Erythroblast (primary cell): ENCODE measurements around the gene TRAF7.

Experiments used
- DNase-seq, 2 experiments: peaks; one replicate each; lab custom pipeline; 2025; lab: John Stamatoyannopoulos, UW
- GATA1 ChIP-seq: IDR thresholded peaks from 2 replicates; pipeline ENCODE4 v1.6.1; 2011; ENCODE audit warnings: low read depth, mild to moderate bottlenecking, control low read depth, low read length, moderate library complexity
- POLR2A ChIP-seq: IDR thresholded peaks from 2 replicates; pipeline ENCODE4 v1.6.1; 2011; ENCODE audit warnings: mild to moderate bottlenecking, low read length

TRAF7 gene

GRCh38 chr16:2210386-2211365 is 55.1 kb downstream of the TRAF7 start, which contains the start of gene BRICD5:
Gene BRICD5, minus strand, starts transcription at chr16:2210863. Its CDS starts 30 bp downstream, at chr16:2210833.
- TF ChIP-seq POLR2A: no peak
- TF ChIP-seq GATA1: no peak
- no peak for DNase-seq

- no peak for DNase-seq
- TF ChIP-seq GATA1 (no peak), POLR2A (peak; percentile 11)
Measured at GRCh38 chr16:2211923-2212347, 56.4 kb downstream of the TRAF7 start.

GRCh38 chr16:2212362-2213324 is 57.1 kb downstream of the TRAF7 start:
- DNase-seq: no peak
- TF ChIP-seq POLR2A (peak; percentile 37), GATA1 (no peak)

GRCh38 chr16:2213817-2214718 is 58.5 kb downstream of the TRAF7 start:
- TF ChIP-seq GATA1 (no peak), POLR2A (no peak)
- peak; percentile 68 to 72 for DNase-seq

GRCh38 chr16:2214719-2214968 is 59.1 kb downstream of the TRAF7 start, which contains the start of gene PGP:
Gene PGP, minus strand, starts transcription at chr16:2214840. Its CDS starts 63 bp downstream, at chr16:2214777.
- DNase-seq: no peak
- TF ChIP-seq GATA1 (no peak), POLR2A (no peak)

- TF ChIP-seq GATA1 (no peak), POLR2A (no peak)
- DNase-seq: no peak
Measured at GRCh38 chr16:2216330-2216729, 60.7 kb downstream of the TRAF7 start.

DNA sequence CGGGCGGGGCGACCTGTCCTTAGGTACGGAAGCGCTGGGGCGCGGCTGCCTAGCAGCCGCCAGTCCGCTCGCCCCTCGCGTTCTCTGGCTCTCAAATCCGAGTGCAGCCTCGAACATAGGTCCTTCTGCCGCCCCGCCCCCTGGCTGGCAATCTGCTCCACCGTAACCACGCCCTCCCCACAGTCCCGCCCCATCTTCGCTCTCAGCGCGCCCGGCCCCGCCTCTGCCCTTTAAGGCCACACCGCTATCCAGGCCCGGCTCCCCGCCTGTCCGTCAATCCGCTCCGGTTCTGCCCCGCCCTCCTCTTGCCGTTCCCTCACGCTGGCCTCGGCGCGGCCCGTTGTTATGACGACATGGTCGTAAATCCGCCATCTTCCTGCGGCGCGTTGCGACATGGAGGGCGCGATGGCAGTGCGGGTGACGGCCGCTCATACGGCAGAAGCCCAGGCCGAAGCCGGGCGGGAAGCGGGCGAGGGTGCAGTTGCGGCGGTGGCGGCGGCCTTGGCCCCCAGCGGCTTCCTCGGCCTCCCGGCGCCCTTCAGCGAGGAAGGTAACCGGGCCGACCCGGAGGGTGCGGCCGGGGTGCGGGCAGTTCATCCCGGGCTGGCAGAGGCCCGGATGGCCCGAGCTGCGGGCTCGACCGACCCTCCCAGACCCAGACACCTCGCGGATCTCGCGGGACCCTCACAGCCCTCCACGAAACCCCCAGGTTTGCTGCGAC is 67.8 kb downstream of the TRAF7 start, which contains the start of gene E4F1:
TSS of gene E4F1 (plus strand) at position 371 of the 721 bp plus-strand sequence. CDS start at position 394, 23 bp downstream.
- DNase-seq: peak; percentile 100
- TF ChIP-seq GATA1: no peak
- peak; percentile 95 for TF ChIP-seq POLR2A

- TF ChIP-seq POLR2A: no peak
- no peak for TF ChIP-seq GATA1
- DNase-seq: peak; percentile 66 to 71
Measured at GRCh38 chr16:2223942-2224486, 68.4 kb downstream of the TRAF7 start.

- DNase-seq: no peak
- TF ChIP-seq GATA1: no peak
- no peak for TF ChIP-seq POLR2A
Measured at GRCh38 chr16:2226245-2226793, 70.7 kb downstream of the TRAF7 start.

DNA sequence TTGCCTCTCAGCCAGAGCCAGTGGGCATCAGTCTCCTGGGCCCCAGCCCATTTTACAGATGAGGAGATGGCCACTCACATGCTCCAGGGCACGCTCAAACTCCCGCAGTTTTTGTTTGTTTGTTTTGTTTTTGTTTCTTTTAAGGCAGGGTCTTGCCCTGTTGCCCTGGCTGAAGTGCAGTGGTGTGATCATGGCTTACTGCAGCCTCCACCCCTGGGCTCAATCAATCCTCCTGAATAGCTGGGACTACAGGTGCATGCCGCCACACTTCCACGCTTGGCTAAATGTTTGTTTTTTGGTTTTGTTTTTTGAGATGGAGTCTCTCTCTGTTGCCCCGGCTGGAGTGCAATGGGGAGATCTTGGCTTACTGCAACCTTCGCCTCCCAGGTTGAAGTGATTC is 71.3 kb downstream of the TRAF7 start:
- TF ChIP-seq POLR2A: no peak
- no peak for TF ChIP-seq GATA1
- no peak for DNase-seq
